ENCODE data around the gene ALDH1L1. TPM values are rescaled to one million over a fixed set of nuclear protein-coding genes. Genes with fewer than 3 reads are reported as not detected.

Gene ALDH1L1
- total RNA-seq, 1 donor from 2014 or later: 1.0 TPM

DNA sequence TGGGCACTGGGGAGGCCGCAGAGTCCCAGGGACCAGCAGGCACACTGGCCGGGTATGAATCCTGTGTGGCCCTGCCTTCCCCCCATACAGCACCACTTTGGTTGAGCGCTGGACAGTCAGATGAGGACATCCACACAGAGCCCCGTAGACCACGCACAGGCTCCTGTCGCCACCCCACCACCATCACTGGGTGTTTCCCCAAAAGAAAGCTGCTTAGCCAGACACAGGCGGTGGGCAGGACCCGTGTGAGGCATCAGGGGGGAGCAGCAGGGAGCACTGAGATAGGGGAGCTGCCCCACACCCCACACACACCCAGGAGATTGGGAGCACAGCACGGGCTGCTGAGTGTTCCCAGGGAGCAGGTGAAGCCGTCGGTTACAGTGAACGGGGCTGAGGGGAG lies 54.1 kb downstream of the ALDH1L1 start:
- TF ChIP-seq, protein P1, sequence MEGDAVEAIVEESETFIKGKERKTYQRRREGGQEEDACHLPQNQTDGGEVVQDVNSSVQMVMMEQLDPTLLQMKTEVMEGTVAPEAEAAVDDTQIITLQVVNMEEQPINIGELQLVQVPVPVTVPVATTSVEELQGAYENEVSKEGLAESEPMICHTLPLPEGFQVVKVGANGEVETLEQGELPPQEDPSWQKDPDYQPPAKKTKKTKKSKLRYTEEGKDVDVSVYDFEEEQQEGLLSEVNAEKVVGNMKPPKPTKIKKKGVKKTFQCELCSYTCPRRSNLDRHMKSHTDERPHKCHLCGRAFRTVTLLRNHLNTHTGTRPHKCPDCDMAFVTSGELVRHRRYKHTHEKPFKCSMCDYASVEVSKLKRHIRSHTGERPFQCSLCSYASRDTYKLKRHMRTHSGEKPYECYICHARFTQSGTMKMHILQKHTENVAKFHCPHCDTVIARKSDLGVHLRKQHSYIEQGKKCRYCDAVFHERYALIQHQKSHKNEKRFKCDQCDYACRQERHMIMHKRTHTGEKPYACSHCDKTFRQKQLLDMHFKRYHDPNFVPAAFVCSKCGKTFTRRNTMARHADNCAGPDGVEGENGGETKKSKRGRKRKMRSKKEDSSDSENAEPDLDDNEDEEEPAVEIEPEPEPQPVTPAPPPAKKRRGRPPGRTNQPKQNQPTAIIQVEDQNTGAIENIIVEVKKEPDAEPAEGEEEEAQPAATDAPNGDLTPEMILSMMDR (IDR thresholded peaks at IDR 0.05; ENCODE audit: insufficient read depth, low read length, poor library complexity, severe bottlenecking): no peak
- DNase-seq (ENCODE audit: low read depth): no peak
- H3K27me3 ChIP-seq (ENCODE audit: control insufficient read depth, insufficient read depth, low read length): peaks cover 3% of the 10 kb centered on the region

DNA sequence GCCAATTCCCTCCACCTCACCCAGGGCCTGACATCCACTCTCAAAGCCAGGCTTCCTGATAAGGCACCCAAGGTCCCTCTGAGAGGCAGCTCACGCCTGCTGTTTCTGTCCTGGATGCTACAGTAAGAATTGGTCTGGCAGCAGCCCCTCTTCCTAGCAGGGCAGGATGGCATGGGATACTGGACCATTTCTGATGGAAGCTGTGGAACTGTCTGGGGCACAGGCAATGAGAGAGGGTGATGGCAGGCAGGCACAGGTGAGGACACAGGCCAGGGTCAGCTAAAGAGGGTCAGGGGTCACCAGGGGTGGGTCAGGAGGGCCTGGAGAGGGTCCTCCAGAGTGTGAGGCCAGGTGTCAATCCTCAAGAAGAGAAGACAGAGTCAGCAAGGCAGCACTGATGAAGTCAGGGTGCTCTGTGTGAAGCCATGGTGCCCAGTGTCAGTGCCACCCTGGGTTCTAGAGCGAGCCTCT lies 54.6 kb downstream of the ALDH1L1 start:
- H3K36me3 ChIP-seq (ENCODE audit: control insufficient read depth, insufficient read depth, low read length): no peaks in the 10 kb centered on the region
- TF ChIP-seq, protein P1 (IDR thresholded peaks at IDR 0.05; ENCODE audit: insufficient read depth, low read length, poor library complexity, severe bottlenecking): no peak
- H3K4me3 ChIP-seq (ENCODE audit: low read depth, low read length): no peak overlapping the region
- H3K27me3 ChIP-seq (ENCODE audit: control insufficient read depth, insufficient read depth, low read length): peaks cover 3% of the 10 kb centered on the region
- DNase-seq (ENCODE audit: low read depth): no peak

More for the DNA sequence above, 54.1 kb downstream of the ALDH1L1 start:
- Histone ChIP-seq H3K4me3 (ENCODE audit: low read depth, low read length) (no peak overlapping the region), H3K36me3 (ENCODE audit: control insufficient read depth, insufficient read depth, low read length) (no peaks in the 10 kb centered on the region)

DNA sequence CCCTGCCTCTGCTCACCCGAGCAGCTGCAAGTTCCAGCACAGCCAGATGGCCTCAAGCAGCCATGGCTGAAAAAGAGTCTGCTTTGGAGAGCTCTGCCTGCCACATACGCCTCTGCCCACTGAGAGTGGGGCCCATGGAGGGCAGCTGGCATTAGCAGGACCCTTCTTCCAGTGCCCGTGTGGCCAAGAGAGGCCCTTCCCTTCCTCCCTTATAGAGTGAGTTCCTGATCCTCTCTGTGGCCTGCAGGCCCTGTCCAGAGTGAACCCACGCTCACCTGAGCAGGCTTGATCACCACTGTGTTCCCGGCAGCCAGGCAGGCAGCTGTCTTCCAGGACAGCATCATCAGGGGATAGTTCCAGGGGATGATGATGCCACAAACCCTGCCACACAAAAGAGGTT lies 55.0 kb downstream of the ALDH1L1 start:
- TF ChIP-seq, protein P1 (IDR thresholded peaks at IDR 0.05; ENCODE audit: insufficient read depth, low read length, poor library complexity, severe bottlenecking): no peak
- no peak for DNase-seq (ENCODE audit: low read depth)
- peaks cover 3% of the 10 kb centered on the region for H3K27me3 ChIP-seq (ENCODE audit: control insufficient read depth, insufficient read depth, low read length)
- no peaks in the 10 kb centered on the region for H3K36me3 ChIP-seq (ENCODE audit: control insufficient read depth, insufficient read depth, low read length)
- H3K4me3 ChIP-seq (ENCODE audit: low read depth, low read length): no peak overlapping the region

DNA sequence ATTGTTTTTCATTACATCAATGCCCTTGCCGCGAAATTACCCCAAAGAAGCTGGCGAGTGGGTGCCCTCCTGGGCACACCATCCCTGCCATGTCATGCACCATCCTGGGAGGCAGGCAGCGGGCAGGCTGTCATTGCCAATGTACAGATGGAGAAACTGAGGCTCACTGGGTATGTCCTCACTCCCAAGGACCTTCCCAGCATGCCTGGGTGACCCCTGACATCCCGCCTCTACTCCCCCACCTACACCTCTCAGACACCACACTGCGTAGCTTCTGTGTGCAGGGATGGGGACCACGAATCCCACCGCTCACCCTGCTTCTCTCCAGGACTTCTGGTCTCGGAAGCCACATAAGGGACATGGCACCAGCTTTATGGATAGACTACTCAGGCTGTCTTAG lies 55.5 kb downstream of the ALDH1L1 start:
- Histone ChIP-seq H3K27me3 (ENCODE audit: control insufficient read depth, insufficient read depth, low read length) (peaks cover 3% of the 10 kb centered on the region), H3K36me3 (ENCODE audit: control insufficient read depth, insufficient read depth, low read length) (no peaks in the 10 kb centered on the region), H3K4me3 (ENCODE audit: low read depth, low read length) (no peak overlapping the region)
- no peak for DNase-seq (ENCODE audit: low read depth)
- TF ChIP-seq, protein P1 (IDR thresholded peaks at IDR 0.05; ENCODE audit: insufficient read depth, low read length, poor library complexity, severe bottlenecking): no peak

DNA sequence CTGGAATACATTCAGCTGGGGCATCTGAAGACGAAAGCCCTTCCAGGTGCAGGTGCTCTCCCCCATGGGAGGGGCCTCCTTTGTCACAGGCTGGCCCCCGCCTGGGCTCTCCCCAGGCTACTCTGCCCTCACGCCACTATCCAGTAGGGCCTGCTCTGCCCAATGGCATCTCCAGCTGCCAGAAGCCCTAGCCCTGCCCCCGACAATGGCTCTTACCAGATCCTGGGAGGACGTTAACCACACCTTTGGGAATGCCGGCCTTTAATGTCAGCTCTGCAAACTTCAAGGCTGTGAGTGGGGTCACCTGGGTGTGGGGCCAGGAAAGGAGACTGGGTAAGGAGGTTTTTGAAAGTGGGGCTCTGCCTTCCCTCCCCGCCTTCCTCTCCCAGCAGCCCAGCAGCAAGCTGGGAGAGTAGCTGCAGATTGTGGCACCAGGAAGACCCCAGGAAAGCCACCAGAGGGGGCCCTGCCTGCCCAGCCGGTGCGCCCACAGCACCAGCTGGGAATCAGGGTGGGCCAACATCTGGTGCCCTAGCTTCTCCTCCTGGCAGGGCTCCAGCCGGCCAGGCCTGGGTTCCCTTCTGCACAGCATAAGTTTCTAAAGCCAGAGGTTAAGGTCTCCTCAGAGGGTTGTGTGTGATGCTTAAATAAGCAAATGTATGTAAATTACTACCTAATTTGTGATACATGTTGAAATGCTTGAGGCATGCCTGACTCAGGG lies 56.1 kb downstream of the ALDH1L1 start:
- no peak overlapping the region for H3K4me3 ChIP-seq (ENCODE audit: low read depth, low read length)
- peaks cover 3% of the 10 kb centered on the region for H3K27me3 ChIP-seq (ENCODE audit: control insufficient read depth, insufficient read depth, low read length)
- no peaks in the 10 kb centered on the region for H3K36me3 ChIP-seq (ENCODE audit: control insufficient read depth, insufficient read depth, low read length)
- no peak for DNase-seq (ENCODE audit: low read depth)
- TF ChIP-seq, protein P1 (IDR thresholded peaks at IDR 0.05; ENCODE audit: insufficient read depth, low read length, poor library complexity, severe bottlenecking): no peak

DNA sequence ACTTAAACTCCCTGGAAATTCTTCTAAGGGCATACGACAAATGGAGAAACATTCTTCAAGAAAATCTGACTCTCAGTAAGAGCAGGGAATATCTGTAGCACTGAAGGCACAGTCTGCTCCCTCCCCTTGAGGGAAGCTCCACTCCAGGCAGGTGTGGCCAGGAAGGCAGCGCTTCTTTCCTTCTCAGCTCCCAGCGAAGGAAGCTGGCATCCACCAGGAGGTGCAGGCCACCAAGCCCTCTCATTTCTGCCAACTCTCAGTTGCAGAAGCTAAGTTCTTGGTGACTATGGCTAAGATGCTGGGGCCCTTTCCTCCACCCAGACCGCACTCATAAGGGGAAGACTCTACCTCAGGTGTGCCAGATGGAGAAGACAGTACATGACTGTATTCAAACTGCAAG lies 58.8 kb downstream of the ALDH1L1 start:
- no peak for DNase-seq (ENCODE audit: low read depth)
- H3K4me3 ChIP-seq (ENCODE audit: low read depth, low read length): no peak overlapping the region
- H3K36me3 ChIP-seq (ENCODE audit: control insufficient read depth, insufficient read depth, low read length): no peaks in the 10 kb centered on the region
- TF ChIP-seq, protein P1 (IDR thresholded peaks at IDR 0.05; ENCODE audit: insufficient read depth, low read length, poor library complexity, severe bottlenecking): no peak
- H3K27me3 ChIP-seq (ENCODE audit: control insufficient read depth, insufficient read depth, low read length): no peaks in the 10 kb centered on the region

All from kidney epithelial cell (primary cell).